IPS-NIHi7 (cell line): ENCODE measurements around the gene OR6C6.
"Not testable (repeated sequence)": the region's sequence is repeated elsewhere in the genome, so short reads cannot be mapped to it uniquely, and the experiment has no call there.

Experiments used
- DNase-seq: peaks from one replicate; pipeline ENCODE4 v3.0.0; 2012; ENCODE audit warnings: mixed read lengths; ENCODE audit errors: extremely low spot score

OR6C6 gene

DNA sequence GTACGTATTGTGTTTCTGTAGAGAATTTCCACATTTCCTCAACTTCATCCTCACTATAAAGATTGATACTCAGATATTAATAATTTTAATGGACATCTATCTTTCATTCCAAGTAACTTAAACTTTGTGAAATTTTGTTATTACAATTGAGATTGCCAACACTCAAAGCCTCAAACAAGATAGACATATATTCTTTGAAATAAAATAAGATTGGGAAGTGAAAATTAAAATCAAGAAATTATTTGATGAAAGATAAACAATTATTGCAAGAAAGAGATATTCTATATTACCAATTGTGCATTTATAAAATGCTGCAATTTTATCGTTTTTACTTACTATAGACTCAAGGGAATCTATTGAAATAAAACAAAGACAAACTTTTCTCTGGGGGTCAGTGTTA, at the start of gene OR6C6:
TSS of gene OR6C6 (minus strand) at position 101 of the 400 bp plus-strand sequence. CDS start 1,337 bp downstream, outside the sequence.
- no peak for DNase-seq

DNA sequence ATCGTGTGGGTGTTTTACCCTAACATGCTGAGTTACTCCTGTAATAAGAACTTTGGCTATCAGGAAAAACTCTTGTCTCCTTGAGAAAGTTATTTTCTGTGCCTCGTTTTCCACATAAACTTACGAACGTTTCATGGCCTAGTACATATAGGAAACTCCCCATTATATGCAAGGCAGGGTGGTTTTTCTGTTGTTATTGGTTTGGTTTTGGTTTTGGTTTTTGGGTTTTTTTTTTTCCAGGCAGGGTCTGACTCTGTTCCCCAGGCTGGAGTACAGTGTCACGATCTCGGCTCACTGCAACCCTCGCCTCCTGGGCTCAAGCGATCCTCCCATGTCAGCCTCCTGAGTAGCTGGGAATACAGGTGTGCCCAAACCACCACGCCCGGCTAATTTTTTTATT, 39.6 kb upstream of the OR6C6 start:
- DNase-seq: no peak

DNA sequence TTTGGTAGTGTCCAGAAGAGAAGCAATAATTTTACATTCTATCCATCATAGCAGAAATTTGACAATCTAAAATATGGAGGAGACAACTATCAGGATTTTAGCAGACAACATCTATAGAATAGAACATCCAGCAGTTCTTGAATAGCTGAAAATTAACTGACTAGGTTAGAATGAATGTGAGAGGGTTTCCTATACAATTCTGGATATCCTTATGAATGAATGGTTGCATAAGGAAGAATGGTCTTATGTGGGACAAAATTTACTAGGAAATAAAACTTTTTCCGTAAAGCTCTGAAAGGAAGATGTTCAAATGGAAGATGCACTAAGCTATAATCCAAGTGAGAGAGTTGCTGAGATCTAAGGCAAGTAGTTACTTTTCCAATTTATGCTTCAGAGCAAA, 34.1 kb upstream of the OR6C6 start, which contains the start of gene OR6C3:
TSS of gene OR6C3 (plus strand) at position 301 of the 400 bp plus-strand sequence. CDS start 955 bp downstream, outside the sequence.
- no peak for DNase-seq

DNA sequence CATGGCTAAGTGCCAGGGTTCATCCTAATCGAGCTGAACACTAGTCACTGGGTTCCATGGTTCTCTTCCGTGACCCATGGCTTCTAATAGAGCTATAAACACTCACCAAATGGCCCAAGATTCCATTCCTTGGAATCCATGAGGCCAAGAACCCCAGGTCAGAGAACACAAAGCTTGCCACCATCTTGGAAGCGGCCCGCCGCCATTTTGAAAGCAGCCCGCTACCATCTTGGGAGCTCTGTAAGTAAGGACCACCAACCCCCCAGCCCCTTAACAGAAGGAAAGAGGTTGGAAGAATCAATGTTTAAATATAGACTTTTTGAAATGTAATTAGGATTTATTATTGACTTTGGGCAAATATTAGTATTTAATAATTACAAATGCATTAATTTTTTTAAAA, 29.4 kb upstream of the OR6C6 start:
- DNase-seq: not testable (repeated sequence)

DNA sequence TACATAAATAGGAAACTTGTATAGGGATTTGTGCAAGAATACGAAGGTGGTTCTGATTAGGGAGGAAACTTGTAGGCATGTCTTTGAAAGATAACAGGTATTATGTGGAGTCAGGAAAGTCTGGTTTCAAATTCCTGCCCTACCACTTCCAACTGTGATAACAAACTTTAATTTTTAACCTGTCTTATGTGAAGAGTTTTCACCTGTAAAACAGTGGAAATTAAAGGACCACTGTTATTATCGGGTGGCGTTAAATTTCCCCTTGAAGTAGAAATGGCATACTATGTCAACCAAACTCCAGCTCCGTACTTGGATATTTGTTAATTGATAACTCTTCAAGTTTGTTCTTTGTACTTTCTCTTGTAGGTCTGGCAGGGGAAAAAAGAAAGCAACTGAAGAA, 23.8 kb upstream of the OR6C6 start:
- no peak for DNase-seq

DNA sequence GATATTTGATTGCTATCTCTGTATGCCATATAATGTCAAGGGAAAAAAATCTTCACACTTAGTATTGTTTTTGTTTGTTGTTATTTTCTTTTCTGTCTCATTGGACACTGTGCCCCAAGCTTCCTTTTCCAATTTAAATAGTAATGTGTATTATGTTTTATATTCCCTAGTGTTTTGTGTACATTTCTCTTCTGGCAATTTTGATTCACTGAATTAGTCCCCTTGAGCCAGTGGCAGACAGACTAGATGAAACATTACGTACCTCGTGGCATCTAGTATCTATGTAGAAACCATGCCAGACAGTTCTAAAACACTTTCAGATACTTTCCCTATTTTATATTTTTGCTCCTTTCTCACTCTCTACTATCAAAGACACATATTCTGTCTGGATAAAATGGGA, 17.7 kb upstream of the OR6C6 start, which contains the start of gene OR6C1:
TSS of gene OR6C1 (plus strand) at position 301 of the 400 bp plus-strand sequence. CDS start 6,257 bp downstream, outside the sequence.
- no peak for DNase-seq

DNA sequence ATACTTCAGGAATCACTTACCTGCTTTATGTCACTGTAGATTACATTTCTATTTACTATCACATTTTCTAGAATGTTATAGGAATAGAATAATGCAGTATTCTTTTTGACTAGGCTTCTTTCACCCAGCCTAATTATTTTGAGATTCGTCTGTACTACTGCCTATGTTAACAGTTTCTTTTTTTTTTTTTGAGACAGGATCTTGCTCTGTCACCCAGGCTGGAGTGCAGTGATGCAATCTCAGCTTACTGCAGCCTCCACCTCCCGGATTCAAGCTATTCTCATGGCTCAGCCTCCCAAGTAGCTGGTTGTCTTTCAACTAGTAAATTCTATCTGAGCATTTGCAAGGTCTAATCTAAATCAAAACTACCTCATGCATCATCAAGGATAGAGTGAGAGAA, 6.4 kb downstream of the OR6C6 start:
- no peak for DNase-seq

DNA sequence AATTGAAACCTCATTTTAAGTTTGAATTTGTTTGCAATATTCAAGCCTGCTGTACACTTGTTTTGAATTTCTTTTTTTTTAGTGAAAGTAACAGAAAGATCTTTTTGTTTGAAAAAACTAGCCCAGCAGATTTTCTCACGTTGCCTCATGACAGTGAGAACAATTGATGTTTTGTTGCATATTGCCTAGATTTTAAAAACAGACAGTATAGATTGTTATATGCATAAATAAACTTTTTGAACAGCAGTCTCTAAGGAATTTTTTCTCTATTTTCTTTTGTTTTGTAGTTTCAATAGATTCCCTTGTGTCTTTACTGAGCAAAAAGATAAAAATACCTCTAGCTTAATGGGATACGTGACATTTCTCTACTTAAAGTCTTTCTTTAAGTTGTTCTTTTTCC, 15.4 kb downstream of the OR6C6 start:
- no peak for DNase-seq

DNA sequence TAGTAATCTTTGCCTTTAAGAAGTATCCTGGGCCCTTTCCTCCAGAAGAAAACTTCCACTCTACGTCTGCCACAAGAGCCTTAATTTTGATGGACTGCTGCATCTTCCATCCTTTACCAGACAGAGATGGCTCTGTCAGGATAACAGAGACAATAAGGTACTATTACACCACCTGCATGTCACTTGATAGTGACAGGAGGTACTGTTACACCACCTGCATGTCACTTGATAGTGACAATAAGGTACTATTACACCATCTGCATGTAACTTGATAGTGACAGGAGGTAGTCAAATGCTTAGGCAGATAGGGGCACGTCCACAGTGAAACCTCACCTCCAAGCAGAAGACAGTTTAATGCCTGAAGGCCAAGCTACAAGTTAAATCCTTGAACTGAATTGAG, 38.1 kb downstream of the OR6C6 start:
- DNase-seq: no peak

DNA sequence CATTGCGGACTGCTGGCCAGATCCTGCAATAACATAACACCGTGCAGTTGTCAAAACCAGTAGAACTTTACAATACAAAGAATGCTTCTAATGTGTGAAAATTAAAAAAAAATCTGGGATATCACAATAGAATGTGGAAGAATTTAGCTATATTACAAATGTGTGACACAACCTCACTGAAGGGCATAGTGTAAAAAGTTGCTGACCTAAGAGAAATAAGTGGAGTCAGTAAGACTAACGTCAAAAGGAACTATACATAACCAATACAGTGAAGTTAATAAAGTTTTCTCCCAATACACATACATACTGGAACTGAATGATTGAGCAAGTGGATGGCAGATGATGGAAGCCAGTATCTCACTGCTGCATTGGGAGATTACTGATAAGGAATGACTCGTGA, 39.5 kb downstream of the OR6C6 start:
- DNase-seq: no peak

DNA sequence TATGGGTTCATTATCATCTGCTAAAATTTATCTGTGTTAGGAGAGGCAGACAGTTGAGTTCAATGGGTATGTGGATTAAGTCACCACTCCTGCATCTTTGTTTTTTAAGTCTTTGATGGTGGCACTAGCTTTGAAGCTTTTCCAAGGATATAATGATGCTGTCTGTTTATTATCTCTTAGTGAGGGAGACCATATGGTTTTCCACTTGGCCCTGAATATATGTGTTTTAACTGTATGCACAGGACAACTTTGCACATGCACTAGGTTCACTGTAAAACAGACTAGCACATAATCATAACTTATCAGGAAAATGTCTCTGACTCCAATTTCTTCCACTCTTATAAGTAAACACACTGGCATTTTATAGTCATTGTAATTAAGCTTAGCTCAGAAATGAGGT, 43.1 kb downstream of the OR6C6 start:
- no peak for DNase-seq

DNA sequence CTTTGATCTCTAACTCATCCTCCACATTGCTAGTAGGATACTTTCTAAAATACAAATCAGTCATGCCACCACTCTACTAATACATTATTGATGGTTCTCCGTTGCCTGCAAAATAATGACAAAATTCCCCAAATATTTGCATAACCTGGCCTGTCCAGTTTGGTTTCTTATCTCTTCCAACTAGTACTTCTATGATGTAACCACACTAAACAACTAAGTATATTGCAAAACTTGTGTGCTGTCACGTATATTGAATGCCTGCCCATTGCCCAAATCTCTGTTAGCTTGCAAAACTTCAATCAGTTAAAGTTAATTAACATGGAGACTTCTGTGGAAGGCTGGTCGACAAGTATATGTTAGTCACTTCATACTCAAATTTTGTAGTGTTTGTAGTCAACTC, 45.4 kb downstream of the OR6C6 start:
- no peak for DNase-seq

DNA sequence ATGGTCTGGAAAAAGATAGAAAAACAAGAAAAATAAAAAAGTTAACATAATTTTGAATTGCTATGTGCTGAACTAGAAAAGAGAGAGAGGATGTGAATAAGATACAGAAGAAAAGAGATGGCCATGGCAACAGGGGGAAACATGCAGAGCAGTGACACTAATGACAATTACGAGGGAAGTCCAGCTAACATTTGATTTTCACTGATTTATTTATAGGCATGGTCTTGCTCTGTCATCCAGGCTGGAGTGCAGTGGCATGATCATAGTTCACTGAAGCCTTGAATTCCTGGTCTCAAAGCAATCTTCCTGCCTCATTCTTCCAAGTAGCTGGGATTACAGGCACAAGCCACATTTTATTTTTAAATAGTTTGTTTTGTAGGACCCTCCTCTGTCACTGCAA, 50.2 kb downstream of the OR6C6 start:
- no peak for DNase-seq

DNA sequence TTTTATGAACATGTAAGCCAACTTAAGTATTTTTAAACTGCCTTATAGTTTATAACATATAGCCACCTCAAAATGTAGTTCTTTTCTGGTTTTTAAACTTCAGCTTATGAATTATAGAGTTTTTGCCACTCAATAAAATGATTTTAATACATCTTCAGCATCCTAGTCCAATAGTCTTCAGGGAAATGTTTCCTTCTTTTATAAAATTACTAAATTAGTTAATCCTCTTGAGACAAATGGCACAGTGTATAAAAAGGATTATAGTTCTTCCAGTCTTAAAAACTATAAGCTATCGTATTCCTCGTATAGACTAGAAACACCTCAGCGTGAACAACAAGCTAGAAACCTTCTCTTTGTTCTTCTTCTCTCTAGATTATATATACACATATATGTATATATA, 52.1 kb downstream of the OR6C6 start, which contains the start of gene OR6C74:
TSS of gene OR6C74 (plus strand) at position 301 of the 400 bp plus-strand sequence. CDS start 2,679 bp downstream, outside the sequence.
- no peak for DNase-seq
